Stimulated activated CD4-positive, alpha-beta T cell treated with anti-CD3 and anti-CD28 coated beads, Interleukin-4, amount 100 ng/mL, for 4 hours (primary cell): ENCODE measurements around the gene SIGLEC1.

ENCODE experiments used
- DNase-seq, 2 experiments: peaks; one replicate each; pipeline ENCODE4 v3.0.0-alpha.2; 2020

The SIGLEC1 gene

GRCh38 chr20:3678198-3678597 lies 34.2 kb downstream of the SIGLEC1 start:
- no peak for DNase-seq

GRCh38 chr20:3677733-3678132 lies 34.7 kb downstream of the SIGLEC1 start:
- no peak for DNase-seq

GRCh38 chr20:3674995-3675900 lies 37.2 kb downstream of the SIGLEC1 start:
- no peak for DNase-seq

DNA sequence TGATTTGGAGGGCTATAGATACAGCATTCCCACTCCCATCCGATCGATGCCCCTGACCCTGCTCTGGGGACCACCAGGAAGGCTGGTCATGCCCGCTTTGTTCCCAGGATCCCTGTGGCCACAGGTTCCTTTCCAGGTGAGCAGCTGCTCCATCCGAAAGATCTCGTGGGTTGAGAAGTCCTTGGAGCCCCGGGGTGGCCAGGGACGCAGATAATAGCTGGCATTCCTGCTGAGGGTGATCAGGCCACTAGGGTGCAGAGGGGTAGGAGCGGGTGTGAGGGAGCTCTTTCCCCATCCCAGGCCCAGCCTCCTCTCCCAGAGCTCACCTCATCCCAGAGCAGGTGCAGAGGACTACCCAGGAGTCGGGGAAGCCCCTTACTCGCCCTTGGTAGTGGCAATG lies 38.0 kb downstream of the SIGLEC1 start:
- DNase-seq = no peak

DNA sequence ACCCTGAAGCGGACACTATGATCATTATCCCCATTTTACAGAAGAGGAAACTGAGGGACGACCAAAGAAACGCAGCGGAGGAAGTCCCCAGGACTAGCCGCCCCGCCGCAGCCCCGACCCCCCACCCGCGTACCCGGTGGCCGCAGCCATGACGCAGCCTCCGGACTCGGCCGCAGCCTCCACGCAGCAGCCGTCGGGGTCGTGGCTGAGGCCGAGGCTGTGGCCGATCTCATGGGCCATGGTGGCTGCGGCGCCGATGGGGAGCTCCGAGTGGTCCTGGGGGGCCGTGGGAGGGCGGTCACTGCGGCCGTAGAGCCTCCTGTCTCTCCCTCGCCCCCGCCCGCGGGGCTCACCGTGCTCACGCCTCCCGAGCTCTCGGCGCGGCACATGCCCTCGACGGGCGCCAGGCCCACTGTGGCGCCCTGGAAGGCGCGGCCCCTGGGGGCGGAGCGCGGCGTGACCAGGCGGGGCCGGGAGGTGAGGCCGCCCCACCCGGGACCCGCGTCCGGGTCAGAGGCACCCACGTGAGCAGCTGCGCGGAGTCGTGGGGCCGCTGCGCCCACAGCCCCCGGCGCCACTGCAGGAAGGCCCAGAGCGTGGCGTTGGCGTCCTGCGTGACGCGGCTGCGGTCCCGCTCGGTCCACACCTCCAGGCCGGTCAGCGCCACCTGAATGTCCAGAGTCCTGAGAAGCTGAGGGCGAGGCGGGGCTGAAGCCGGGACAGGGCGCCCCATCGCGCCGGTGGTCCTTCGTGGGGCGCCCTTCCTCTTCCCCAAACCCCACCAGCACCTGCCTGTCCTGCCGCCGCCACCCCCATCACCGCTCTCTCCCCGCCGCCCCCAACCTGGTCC lies 39.0 kb downstream of the SIGLEC1 start:
- no peak for DNase-seq

- no peak for DNase-seq
Observed at GRCh38 chr20:3672547-3673171, 39.7 kb downstream of the SIGLEC1 start.

DNA sequence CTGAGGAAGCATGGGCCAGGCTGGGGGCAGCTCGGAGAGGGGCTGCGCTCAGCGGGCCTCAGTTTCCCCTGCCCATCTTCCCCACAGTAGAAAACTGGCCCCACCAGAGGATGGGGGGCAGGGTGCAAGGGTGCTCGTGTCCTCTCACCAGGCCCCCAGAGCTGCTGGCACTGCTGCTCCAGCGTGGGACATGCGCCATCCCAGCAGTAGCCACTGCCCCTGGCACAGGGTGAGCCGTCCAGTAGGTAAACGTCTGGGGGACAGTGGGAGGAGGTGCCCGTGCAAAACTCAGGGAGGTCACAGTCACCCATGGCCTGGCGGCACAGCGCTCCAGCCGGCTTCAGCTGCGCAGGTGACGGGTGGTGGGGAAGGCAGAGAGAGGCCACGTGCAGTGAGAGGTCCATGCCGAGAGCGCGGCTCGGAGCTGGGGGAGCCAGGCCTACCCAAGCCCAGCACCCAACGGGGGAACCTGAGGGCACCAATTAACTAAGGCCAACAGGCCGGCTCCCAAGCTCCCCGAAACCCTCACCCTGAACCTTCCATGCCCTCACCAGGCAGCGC lies 40.3 kb downstream of the SIGLEC1 start:
- DNase-seq = no peak

DNA sequence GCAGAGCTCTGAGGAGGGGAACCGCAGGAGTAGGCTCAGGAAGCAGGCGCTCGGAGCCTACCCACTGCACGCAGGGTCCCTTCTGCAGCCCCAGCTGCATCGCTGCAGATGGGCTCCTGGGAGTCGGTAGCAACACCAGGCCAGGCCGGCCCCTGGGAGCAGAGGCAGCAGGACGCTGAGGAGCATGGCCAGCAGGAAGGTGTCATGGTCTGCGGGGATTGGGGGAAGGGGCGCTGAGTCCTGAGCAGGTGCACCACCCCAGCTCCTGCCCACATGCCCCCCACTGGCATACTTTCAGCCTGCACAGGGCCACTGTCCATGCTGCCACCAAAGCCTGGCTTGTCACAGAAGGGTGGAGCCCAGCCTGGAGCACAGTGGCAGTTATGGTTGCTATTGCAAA lies 41.5 kb downstream of the SIGLEC1 start:
- no peak for DNase-seq

DNA sequence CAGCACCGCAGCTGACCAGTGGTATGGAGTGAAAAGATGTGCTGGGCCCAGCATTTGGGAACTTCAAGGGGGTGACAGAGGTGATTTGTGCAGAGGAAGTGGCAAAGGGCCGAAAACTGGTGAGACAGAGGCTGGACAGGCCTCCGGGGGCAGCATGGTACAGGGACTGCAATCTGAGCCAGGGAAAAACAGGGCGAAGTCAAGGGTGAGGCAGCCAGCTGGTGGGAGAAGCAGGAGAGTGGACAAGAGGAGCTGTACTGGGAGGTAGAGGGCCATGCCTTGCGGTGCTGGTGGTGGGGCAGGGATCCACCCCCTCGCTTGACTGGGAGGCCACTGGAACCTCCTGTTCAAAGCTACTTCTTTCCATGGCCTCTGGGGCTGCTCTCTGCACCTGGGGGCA lies 41.9 kb downstream of the SIGLEC1 start:
- no peak for DNase-seq

- no peak for DNase-seq
Observed at GRCh38 chr20:3669710-3670367, 42.6 kb downstream of the SIGLEC1 start.

DNA sequence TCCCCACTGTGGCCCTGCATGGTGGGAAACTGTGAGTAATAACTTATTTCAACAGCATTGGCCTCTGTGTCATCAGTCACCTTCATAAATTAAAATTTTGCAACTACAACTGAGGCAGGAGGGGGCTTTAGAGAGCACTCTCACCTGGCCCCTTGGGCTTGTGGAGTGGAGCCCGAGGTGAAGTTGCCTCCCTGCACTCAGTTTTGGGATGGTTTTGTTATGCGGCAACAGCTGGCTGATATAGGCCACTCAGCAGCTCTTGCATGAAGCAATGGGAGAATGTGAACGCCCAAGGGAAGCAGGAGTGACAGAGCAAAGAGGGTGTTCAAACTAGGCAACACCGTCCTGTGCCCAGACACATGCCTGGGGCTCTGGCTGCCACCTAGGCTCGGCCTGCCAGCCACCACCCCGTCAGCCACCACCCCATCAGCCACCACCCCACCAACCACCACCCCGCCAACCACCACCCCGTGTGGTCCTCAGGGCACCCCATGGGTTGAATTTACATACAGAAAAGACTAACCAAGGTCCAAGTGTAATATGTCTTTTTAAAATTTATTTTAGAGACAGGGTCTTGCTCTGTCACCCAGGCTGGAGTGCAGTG lies 44.9 kb downstream of the SIGLEC1 start:
- DNase-seq = no peak

GRCh38 chr20:3663858-3664257 lies 48.5 kb downstream of the SIGLEC1 start:
- DNase-seq = no peak

GRCh38 chr20:3663031-3663701 lies 49.2 kb downstream of the SIGLEC1 start, which contains the start of gene GFRA4:
GFRA4 (minus strand) TSS chr20:3663399; CDS start chr20:3663399, 0 bp downstream.
- DNase-seq = no peak
